Type B pancreatic cell (in vitro differentiated cells): ENCODE data around the gene GPHN. TPM values are rescaled to one million over a fixed set of nuclear protein-coding genes. Genes with fewer than 3 reads are reported as not detected.

Experiments
- DNase-seq: peaks from one replicate; pipeline ENCODE4 v3.0.0; 2021; ENCODE audit warnings: mixed read lengths; ENCODE audit not compliant: unreplicated experiment; ENCODE audit errors: extremely low spot score
- H3K27ac Mint-ChIP-seq: 2 replicates; pipeline ENCODE4 v1.8.0; 2021; ENCODE audit warnings: mild to moderate bottlenecking, mixed read lengths
- H3K27me3 Mint-ChIP-seq: 2 replicates; pipeline ENCODE4 v1.8.0; 2021; ENCODE audit warnings: mixed read lengths
- H3K36me3 Mint-ChIP-seq: 2 replicates; pipeline ENCODE4 v1.8.0; 2021; ENCODE audit warnings: mixed read lengths
- H3K4me1 Mint-ChIP-seq: one replicate; pipeline ENCODE4 v1.8.0; 2021; ENCODE audit warnings: mixed read lengths; ENCODE audit not compliant: unreplicated experiment
- H3K4me3 Mint-ChIP-seq: 2 replicates; pipeline ENCODE4 v1.8.0; 2021; ENCODE audit warnings: mild to moderate bottlenecking, mixed read lengths
- H3K9me3 Mint-ChIP-seq: 2 replicates; pipeline ENCODE4 v1.8.0; 2021; ENCODE audit warnings: mixed read lengths
- total RNA-seq: library from RNA; stranded (reverse); gene quantifications from 2 replicates; pipeline ENCODE4 v1.2.1, GENCODE V29; 2021; ENCODE audit warnings: low replicate concordance
- TF ChIP-seq, protein P1 (sequence below): fragments of 200-600 bp; sonication (generic); conservative IDR thresholded peaks from 2 replicates; pipeline ENCODE4 v1.5.0; 2021; ENCODE audit warnings: antibody characterized with exemption, mild to moderate bottlenecking

GPHN gene
- total RNA-seq, 1 donor from 2014 or later: 38.9 TPM

DNA sequence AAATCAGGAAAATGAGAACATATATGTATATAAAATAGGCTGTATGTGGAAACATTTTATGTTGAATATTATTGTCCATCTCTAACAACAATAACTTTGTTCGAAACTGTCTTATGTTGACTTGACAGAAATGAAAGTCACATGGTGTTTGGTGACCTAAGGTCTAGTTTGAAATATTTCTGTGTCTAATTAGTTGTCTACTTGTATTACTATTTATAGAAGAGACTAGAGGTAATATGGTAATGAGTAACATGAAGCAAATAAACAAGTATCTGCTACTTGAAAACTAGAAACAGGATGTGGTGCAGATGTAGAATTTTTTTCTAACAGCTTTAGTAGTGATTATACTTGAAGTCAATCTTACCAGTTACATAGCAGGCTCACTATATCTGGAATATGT is 3.9 kb downstream of the GPHN start:
- peaks cover 4% of the 10 kb centered on the region for H3K36me3 Mint-ChIP-seq
- H3K27me3 Mint-ChIP-seq: peaks cover 19% of the 10 kb centered on the region
- TF ChIP-seq, protein P1, sequence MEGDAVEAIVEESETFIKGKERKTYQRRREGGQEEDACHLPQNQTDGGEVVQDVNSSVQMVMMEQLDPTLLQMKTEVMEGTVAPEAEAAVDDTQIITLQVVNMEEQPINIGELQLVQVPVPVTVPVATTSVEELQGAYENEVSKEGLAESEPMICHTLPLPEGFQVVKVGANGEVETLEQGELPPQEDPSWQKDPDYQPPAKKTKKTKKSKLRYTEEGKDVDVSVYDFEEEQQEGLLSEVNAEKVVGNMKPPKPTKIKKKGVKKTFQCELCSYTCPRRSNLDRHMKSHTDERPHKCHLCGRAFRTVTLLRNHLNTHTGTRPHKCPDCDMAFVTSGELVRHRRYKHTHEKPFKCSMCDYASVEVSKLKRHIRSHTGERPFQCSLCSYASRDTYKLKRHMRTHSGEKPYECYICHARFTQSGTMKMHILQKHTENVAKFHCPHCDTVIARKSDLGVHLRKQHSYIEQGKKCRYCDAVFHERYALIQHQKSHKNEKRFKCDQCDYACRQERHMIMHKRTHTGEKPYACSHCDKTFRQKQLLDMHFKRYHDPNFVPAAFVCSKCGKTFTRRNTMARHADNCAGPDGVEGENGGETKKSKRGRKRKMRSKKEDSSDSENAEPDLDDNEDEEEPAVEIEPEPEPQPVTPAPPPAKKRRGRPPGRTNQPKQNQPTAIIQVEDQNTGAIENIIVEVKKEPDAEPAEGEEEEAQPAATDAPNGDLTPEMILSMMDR: no peak
- H3K27ac Mint-ChIP-seq: no peak overlapping the region
- no peaks in the 10 kb centered on the region for H3K9me3 Mint-ChIP-seq
- peaks cover 19% of the 10 kb centered on the region for H3K4me1 Mint-ChIP-seq
- DNase-seq: no peak
- H3K4me3 Mint-ChIP-seq: no peak overlapping the region

GRCh38 chr14:66514213-66514612 is 6.3 kb downstream of the GPHN start:
- TF ChIP-seq, protein P1: no peak
- Mint-ChIP-seq H3K4me3 (no peak overlapping the region), H3K9me3 (peaks cover 6% of the 10 kb centered on the region), H3K27me3 (peaks cover 19% of the 10 kb centered on the region), H3K4me1 (peaks cover 14% of the 10 kb centered on the region), H3K27ac (no peak overlapping the region), H3K36me3 (peaks cover 4% of the 10 kb centered on the region)
- no peak for DNase-seq

- no peak for DNase-seq
- Mint-ChIP-seq H3K4me3 (no peak overlapping the region), H3K36me3 (no peaks in the 10 kb centered on the region), H3K27ac (no peak overlapping the region), H3K4me1 (no peaks in the 10 kb centered on the region), H3K9me3 (peaks cover 10% of the 10 kb centered on the region), H3K27me3 (no peaks in the 10 kb centered on the region)
- TF ChIP-seq, protein P1: no peak
These were observed 22.6 kb downstream of the GPHN start for GRCh38 chr14:66530526-66530925.

GRCh38 chr14:66539034-66539433 is 31.1 kb downstream of the GPHN start:
- Mint-ChIP-seq H3K9me3 (no peaks in the 10 kb centered on the region), H3K36me3 (no peaks in the 10 kb centered on the region), H3K4me1 (no peaks in the 10 kb centered on the region), H3K4me3 (no peak overlapping the region), H3K27ac (no peak overlapping the region), H3K27me3 (no peaks in the 10 kb centered on the region)
- TF ChIP-seq, protein P1: no peak
- DNase-seq: no peak

DNA sequence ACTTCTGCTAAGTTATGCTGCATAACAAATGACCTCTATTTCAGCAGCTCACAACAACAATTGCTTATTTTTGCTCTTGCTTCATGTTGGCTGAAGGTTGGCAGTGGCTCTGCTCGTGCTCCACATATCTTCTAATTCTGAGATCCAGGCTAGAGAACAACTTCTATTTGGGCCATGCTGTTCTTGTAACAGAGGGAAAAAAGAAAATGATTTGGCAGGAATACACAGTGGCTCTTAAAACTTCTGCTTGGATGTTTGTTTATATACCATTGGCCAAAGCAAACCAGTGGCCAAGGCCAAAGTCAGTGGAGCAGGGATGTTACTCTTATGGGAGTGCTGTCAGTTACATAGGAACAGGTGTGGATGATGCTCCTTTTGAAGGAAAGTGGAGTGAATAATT is 32.1 kb downstream of the GPHN start:
- H3K36me3 Mint-ChIP-seq: no peaks in the 10 kb centered on the region
- TF ChIP-seq, protein P1: no peak
- no peaks in the 10 kb centered on the region for H3K9me3 Mint-ChIP-seq
- no peak overlapping the region for H3K4me3 Mint-ChIP-seq
- DNase-seq: no peak
- H3K27ac Mint-ChIP-seq: no peak overlapping the region
- H3K27me3 Mint-ChIP-seq: no peaks in the 10 kb centered on the region
- H3K4me1 Mint-ChIP-seq: no peaks in the 10 kb centered on the region

GRCh38 chr14:66541627-66542026 is 33.7 kb downstream of the GPHN start:
- TF ChIP-seq, protein P1: no peak

More at GRCh38 chr14:66541627-66542026, 33.7 kb downstream of the GPHN start:
- Mint-ChIP-seq H3K36me3 (no peaks in the 10 kb centered on the region), H3K9me3 (no peaks in the 10 kb centered on the region), H3K4me1 (no peaks in the 10 kb centered on the region), H3K27me3 (no peaks in the 10 kb centered on the region), H3K4me3 (no peak overlapping the region), H3K27ac (no peak overlapping the region)
- no peak for DNase-seq
